Sciatic nerve (tissue), 2 donors: ENCODE measurements around the gene FAM180A. TPM values are rescaled to one million over a fixed set of nuclear protein-coding genes. Genes with fewer than 3 reads are reported as not detected.
"Not testable (repeated sequence)": the region's sequence is repeated elsewhere in the genome, so short reads cannot be mapped to it uniquely, and the experiment has no call there.

Experiments
- ATAC-seq: fragments of 200-7000 bp; cut with Tn5 transposase; one replicate; pipeline ENCODE4 v1.9.1; 2020; ENCODE audit warnings: mild to moderate bottlenecking, moderate library complexity
- DNase-seq: peaks from one replicate; pipeline ENCODE4 v3.0.0-alpha.2; 2020; ENCODE audit warnings: low spot score
- intact Hi-C: fragments of 100-400 bp; cut with DNase I; formaldehyde crosslinking; loops from one replicate; pipeline ENCODE4 v1.14.2; 2022
- total RNA-seq: library from RNA; stranded (reverse); fragmentation: NEBNext Ultra II Directional; extraction: Animal tissue kit (Norgen Biotek cat#: 25700); gene quantifications from one replicate; pipeline ENCODE4 v1.2.1, GENCODE V29; 2021
- donor health status: DM: no; HTN: no; CAD: no.
- donor health status: DM: no; HTN: no; CAD: no.

Gene FAM180A
- 8.0 TPM for total RNA-seq

- DNase-seq (peak; percentile 73), ATAC-seq (peak; percentile 82)
- intact Hi-C loops = no loop called here
Observed at GRCh38 chr7:135748770-135749169, at the start of gene FAM180A. Gene FAM180A (minus strand): TSS chr7:135748813. CDS start chr7:135748580, 233 bp downstream.

- no peak for DNase-seq
- intact Hi-C loops = loop anchor here (5.0 kb wide), 1 partner anchor 544 kb away; no protein-coding TSS in a partner anchor
- ATAC-seq = no peak
Observed at GRCh38 chr7:135798095-135798494, 49.5 kb upstream of the FAM180A start.

GRCh38 chr7:135795846-135796570 is 47.4 kb upstream of the FAM180A start:
- no peak for DNase-seq
- intact Hi-C loops = loop anchor here (5.0 kb wide), 1 partner anchor 546 kb away; no protein-coding TSS in a partner anchor
- ATAC-seq = peak; percentile 18

- ATAC-seq = no peak
- DNase-seq = no peak
- intact Hi-C loops = no loop called here
Observed at GRCh38 chr7:135793841-135794240, 45.2 kb upstream of the FAM180A start.

GRCh38 chr7:135792866-135793265 is 44.3 kb upstream of the FAM180A start:
- no peak for DNase-seq
- no peak for ATAC-seq
- intact Hi-C loops = no loop called here

- intact Hi-C loops = no loop called here
- ATAC-seq = no peak
- DNase-seq = no peak
Observed at GRCh38 chr7:135792363-135792668, 43.7 kb upstream of the FAM180A start.

- DNase-seq = no peak
Observed at GRCh38 chr7:135791543-135792362, 43.1 kb upstream of the FAM180A start.

GRCh38 chr7:135790371-135790977 is 41.9 kb upstream of the FAM180A start:
- ATAC-seq = no peak
- intact Hi-C loops = no loop called here
- no peak for DNase-seq

More at GRCh38 chr7:135791543-135792362, 43.1 kb upstream of the FAM180A start:
- ATAC-seq = no peak
- intact Hi-C loops = no loop called here

GRCh38 chr7:135789956-135790355 is 41.3 kb upstream of the FAM180A start:
- DNase-seq = no peak
- ATAC-seq = no peak
- intact Hi-C loops = no loop called here

GRCh38 chr7:135789431-135789830 is 40.8 kb upstream of the FAM180A start:
- intact Hi-C loops = no loop called here
- ATAC-seq (no peak), DNase-seq (no peak)

- no peak for ATAC-seq
- intact Hi-C loops = no loop called here
- no peak for DNase-seq
Observed at GRCh38 chr7:135786911-135787310, 38.3 kb upstream of the FAM180A start.

- DNase-seq = no peak
- ATAC-seq = no peak
- intact Hi-C loops = no loop called here
Observed at GRCh38 chr7:135785065-135785464, 36.5 kb upstream of the FAM180A start.

- intact Hi-C loops = no loop called here
- ATAC-seq = no peak
- no peak for DNase-seq
Observed at GRCh38 chr7:135784013-135784412, 35.4 kb upstream of the FAM180A start.

GRCh38 chr7:135782801-135783200 is 34.2 kb upstream of the FAM180A start:
- DNase-seq = no peak
- no peak for ATAC-seq
- intact Hi-C loops = no loop called here

- DNase-seq (no peak), ATAC-seq (no peak)
- intact Hi-C loops = no loop called here
Observed at GRCh38 chr7:135782377-135782776, 33.8 kb upstream of the FAM180A start.

- intact Hi-C loops = no loop called here
- DNase-seq (no peak), ATAC-seq (no peak)
Observed at GRCh38 chr7:135777626-135778398, 29.2 kb upstream of the FAM180A start.

GRCh38 chr7:135775915-135776314 is 27.3 kb upstream of the FAM180A start:
- ATAC-seq, intact Hi-C loops, DNase-seq: not testable (repeated sequence)

GRCh38 chr7:135775230-135775629 is 26.6 kb upstream of the FAM180A start:
- intact Hi-C loops = no loop called here
- ATAC-seq (no peak), DNase-seq (no peak)

GRCh38 chr7:135774284-135774683 is 25.7 kb upstream of the FAM180A start:
- intact Hi-C loops = no loop called here
- no peak for DNase-seq
- peak; percentile 30 for ATAC-seq
